Osteoblast (primary cell): Measurements from ENCODE around the gene FNIP1. TPM values are rescaled to one million over a fixed set of nuclear protein-coding genes. Genes with fewer than 3 reads are reported as not detected.
"Not testable (repeated sequence)": the region's sequence is repeated elsewhere in the genome, so short reads cannot be mapped to it uniquely, and the experiment has no call there.

Experiments used
- DNase-seq: peaks from one replicate; pipeline ENCODE4 v3.0.0; 2011; ENCODE audit warnings: low spot score, mixed read lengths; ENCODE audit not compliant: insufficient read length; ENCODE audit errors: missing footprints
- H2AFZ ChIP-seq: 2 replicates; pipeline ENCODE4 v1.6.0; 2011; ENCODE audit warnings: mild to moderate bottlenecking, low read length
- H3K27ac ChIP-seq: 2 replicates; pipeline ENCODE4 v1.5.1; 2011; ENCODE audit warnings: mild to moderate bottlenecking, low read depth, low read length, moderate library complexity
- H3K27me3 ChIP-seq: 2 replicates; pipeline ENCODE4 v1.6.0; 2012; ENCODE audit warnings: mild to moderate bottlenecking, control low read depth, inconsistent platforms, low read length, moderate library complexity; ENCODE audit not compliant: insufficient read depth
- H3K36me3 ChIP-seq: 2 replicates; pipeline ENCODE4 v1.5.1; 2011; ENCODE audit warnings: mild to moderate bottlenecking, low read length, control low read depth, moderate library complexity; ENCODE audit not compliant: insufficient read depth
- H3K4me1 ChIP-seq: 2 replicates; pipeline ENCODE4 v1.5.1; 2011; ENCODE audit warnings: mild to moderate bottlenecking, low read length, control low read depth, moderate library complexity; ENCODE audit not compliant: insufficient read depth
- H3K4me2 ChIP-seq: 2 replicates; pipeline ENCODE4 v1.6.0; 2011; ENCODE audit warnings: mild to moderate bottlenecking, low read length; ENCODE audit not compliant: insufficient read depth
- H3K4me3 ChIP-seq: fragments of 200-600 bp; sonication (generic); 3 replicates; pipeline ENCODE4 v1.5.1; 2012; ENCODE audit warnings: mild to moderate bottlenecking, low read length, inconsistent platforms; ENCODE audit not compliant: insufficient read depth
- H3K79me2 ChIP-seq: 2 replicates; pipeline ENCODE4 v1.6.0; 2012; ENCODE audit warnings: mild to moderate bottlenecking, low read length, control low read depth, inconsistent platforms; ENCODE audit not compliant: insufficient read depth
- H3K9me3 ChIP-seq: 2 replicates; pipeline ENCODE4 v1.5.1; 2011; ENCODE audit warnings: low read depth, low read length, control low read depth
- H4K20me1 ChIP-seq: 2 replicates; pipeline ENCODE4 v1.6.0; 2012; ENCODE audit warnings: mild to moderate bottlenecking, low read length, control low read depth; ENCODE audit not compliant: insufficient read depth
- CTCF ChIP-seq: IDR thresholded peaks from 2 replicates; pipeline ENCODE4 v1.5.1; 2011; ENCODE audit warnings: mild to moderate bottlenecking, low read depth, low read length, moderate library complexity; ENCODE audit errors: extremely low read depth
- total RNA-seq: library from RNA; depleted of rRNA; stranded (reverse); fragments of >200 nt; gene quantifications from 2 replicates; pipeline ENCODE4 v1.2.3, GENCODE V29; 2012

FNIP1 gene
- total RNA-seq, 1 donor = 116 TPM

GRCh38 chr5:131684051-131684450 lies 112.8 kb downstream of the FNIP1 start:
- Histone ChIP-seq H3K27me3 (no peaks in the 10 kb centered on the region), H4K20me1 (no peaks in the 10 kb centered on the region), H3K79me2 (peaks cover 23% of the 10 kb centered on the region), H3K4me3 (no peak overlapping the region), H3K36me3 (peaks cover 7% of the 10 kb centered on the region), H2AFZ (no peak overlapping the region), H3K9me3 (no peaks in the 10 kb centered on the region), H3K4me1 (peaks cover 7% of the 10 kb centered on the region), H3K27ac (no peak overlapping the region), H3K4me2 (no peak overlapping the region)
- no peak for DNase-seq
- TF ChIP-seq CTCF = no peak

GRCh38 chr5:131682826-131683225 lies 114.0 kb downstream of the FNIP1 start:
- no peak for DNase-seq
- H4K20me1 ChIP-seq = no peaks in the 10 kb centered on the region
- H3K79me2 ChIP-seq = peaks cover 24% of the 10 kb centered on the region
- H3K4me1 ChIP-seq = peaks cover 7% of the 10 kb centered on the region
- H3K9me3 ChIP-seq = no peaks in the 10 kb centered on the region
- no peak overlapping the region for H3K4me2 ChIP-seq
- H3K27me3 ChIP-seq = no peaks in the 10 kb centered on the region
- H3K36me3 ChIP-seq = peaks cover 10% of the 10 kb centered on the region
- TF ChIP-seq CTCF = no peak
- no peak overlapping the region for H3K4me3 ChIP-seq
- no peak overlapping the region for H2AFZ ChIP-seq
- no peak overlapping the region for H3K27ac ChIP-seq

DNA sequence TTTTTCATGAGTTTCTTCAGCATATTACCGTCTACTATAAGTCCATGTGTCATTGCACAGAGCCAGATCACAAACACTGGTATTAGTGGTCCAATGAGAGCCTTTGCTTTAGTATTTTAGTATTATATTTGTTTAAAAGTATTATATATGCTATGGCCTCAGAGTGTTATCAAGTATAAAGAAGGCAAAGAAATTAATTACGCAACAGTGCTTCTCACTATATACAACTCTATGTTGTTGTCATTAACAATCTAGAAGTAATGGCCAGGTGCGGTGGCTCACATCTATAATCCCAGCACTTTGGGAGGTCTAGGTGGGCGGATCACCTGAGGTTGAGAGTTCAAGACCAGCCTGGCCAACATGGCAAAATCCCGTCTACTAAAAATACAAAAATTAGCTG lies 114.6 kb downstream of the FNIP1 start:
- Histone ChIP-seq H3K4me1 (peaks cover 7% of the 10 kb centered on the region), H2AFZ (no peak overlapping the region), H3K79me2 (peaks cover 23% of the 10 kb centered on the region), H3K4me3 (no peak overlapping the region), H3K27ac (no peak overlapping the region), H3K4me2 (no peak overlapping the region), H3K36me3 (peaks cover 13% of the 10 kb centered on the region), H3K9me3 (no peaks in the 10 kb centered on the region), H3K27me3 (no peaks in the 10 kb centered on the region), H4K20me1 (no peaks in the 10 kb centered on the region)
- no peak for TF ChIP-seq CTCF
- DNase-seq = no peak

GRCh38 chr5:131679911-131680310 lies 116.9 kb downstream of the FNIP1 start:
- no peak overlapping the region for H2AFZ ChIP-seq
- no peaks in the 10 kb centered on the region for H3K9me3 ChIP-seq
- no peaks in the 10 kb centered on the region for H3K27me3 ChIP-seq
- peaks cover 22% of the 10 kb centered on the region for H3K79me2 ChIP-seq
- no peak overlapping the region for H3K4me2 ChIP-seq
- no peak overlapping the region for H3K4me3 ChIP-seq
- no peaks in the 10 kb centered on the region for H4K20me1 ChIP-seq
- peak; percentile 25 for DNase-seq
- TF ChIP-seq CTCF = no peak
- H3K4me1 ChIP-seq = peaks cover 7% of the 10 kb centered on the region
- H3K27ac ChIP-seq = peak overlapping the region; percentile 50
- H3K36me3 ChIP-seq = peaks cover 29% of the 10 kb centered on the region

DNA sequence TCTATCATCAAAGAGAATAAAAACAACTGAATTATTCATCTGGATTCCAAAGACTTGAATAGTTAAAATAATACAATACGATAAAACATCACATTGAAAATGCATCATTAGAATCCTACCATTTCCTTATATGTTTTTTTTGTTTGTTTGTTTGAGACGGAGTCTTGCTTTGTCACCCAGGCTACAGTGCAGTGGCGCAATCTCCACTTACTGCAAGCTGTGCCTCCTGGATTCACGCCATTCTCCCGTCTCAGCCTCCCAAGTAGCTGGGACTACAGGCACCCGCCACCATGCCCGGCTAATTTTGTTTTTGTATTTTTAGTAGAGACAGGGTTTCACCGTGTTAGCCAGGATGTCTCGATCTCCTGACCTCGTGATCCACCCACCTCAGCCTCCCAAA lies 118.5 kb downstream of the FNIP1 start:
- H3K4me2 ChIP-seq = not testable (repeated sequence)
- peaks cover 18% of the 10 kb centered on the region for H3K79me2 ChIP-seq
- H3K36me3 ChIP-seq = peaks cover 33% of the 10 kb centered on the region

More for the DNA sequence above, 118.5 kb downstream of the FNIP1 start:
- H4K20me1 ChIP-seq, H3K27me3 ChIP-seq, H3K9me3 ChIP-seq, H3K27ac ChIP-seq, DNase-seq, H3K4me3 ChIP-seq, H2AFZ ChIP-seq: not testable (repeated sequence)
- peaks cover 10% of the 10 kb centered on the region for H3K4me1 ChIP-seq
